Astrocyte (in vitro differentiated cells and primary cell): Measurements from ENCODE around the gene PODN.

ENCODE experiments used
- CTCF ChIP-seq: IDR thresholded peaks from 2 replicates; pipeline ENCODE4 v1.5.1; 2011; ENCODE audit warnings: low read depth, mild to moderate bottlenecking, inconsistent platforms, low read length, moderate library complexity; ENCODE audit not compliant: insufficient read depth
- EZH2 ChIP-seq: IDR thresholded peaks from 2 replicates; pipeline ENCODE4 v1.6.1; 2012; ENCODE audit warnings: mild to moderate bottlenecking, low read length, inconsistent platforms; ENCODE audit not compliant: insufficient read depth

GRCh38 chr1:53112271-53112774, 50.3 kb downstream of the PODN start:
- TF ChIP-seq EZH2: no peak
- TF ChIP-seq CTCF: no peak
